GM13976 (cell line): ENCODE results near the gene SEMA4F.

Source experiments
- DNase-seq: peaks from one replicate; pipeline ENCODE4 v3.0.0; 2012; ENCODE audit warnings: low spot score
- in situ Hi-C: fragments of 300-500 bp; cut with MboI; formaldehyde crosslinking; loops from one replicate; pipeline ENCODE4 v1.12.0; 2022; ENCODE audit warnings: low sequenced_read_pairs, mixed read lengths, inconsistent platforms; ENCODE audit not compliant: unreplicated experiment
- TF ChIP-seq, protein P1 (sequence below): IDR thresholded peaks from 2 replicates; pipeline ENCODE4 v1.5.1; 2012; ENCODE audit warnings: borderline replicate concordance, mild to moderate bottlenecking; ENCODE audit not compliant: insufficient read depth; ENCODE audit errors: extremely low read depth, missing control alignments, control extremely low read depth

Gene SEMA4F

DNA sequence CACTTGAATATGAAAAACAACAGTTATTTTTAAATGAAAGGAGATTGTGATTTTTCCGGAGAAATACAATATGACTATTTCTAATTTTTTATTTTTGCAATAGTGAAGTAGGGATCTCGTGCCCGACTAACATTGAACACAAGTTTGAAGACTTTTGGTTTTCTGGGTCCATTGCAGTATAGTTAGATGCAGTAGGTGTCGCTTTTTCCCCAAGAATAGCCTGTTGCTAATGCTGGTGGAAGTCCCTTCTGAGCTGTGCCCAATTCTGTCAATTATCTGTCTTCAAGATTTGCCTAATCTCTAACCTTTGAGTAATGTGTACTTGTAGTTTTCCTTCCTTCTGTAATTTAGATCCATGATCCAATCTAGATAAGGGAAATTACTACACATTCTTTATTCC lies 36.5 kb downstream of the SEMA4F start:
- peak; percentile 75 for DNase-seq
- TF ChIP-seq, protein P1, sequence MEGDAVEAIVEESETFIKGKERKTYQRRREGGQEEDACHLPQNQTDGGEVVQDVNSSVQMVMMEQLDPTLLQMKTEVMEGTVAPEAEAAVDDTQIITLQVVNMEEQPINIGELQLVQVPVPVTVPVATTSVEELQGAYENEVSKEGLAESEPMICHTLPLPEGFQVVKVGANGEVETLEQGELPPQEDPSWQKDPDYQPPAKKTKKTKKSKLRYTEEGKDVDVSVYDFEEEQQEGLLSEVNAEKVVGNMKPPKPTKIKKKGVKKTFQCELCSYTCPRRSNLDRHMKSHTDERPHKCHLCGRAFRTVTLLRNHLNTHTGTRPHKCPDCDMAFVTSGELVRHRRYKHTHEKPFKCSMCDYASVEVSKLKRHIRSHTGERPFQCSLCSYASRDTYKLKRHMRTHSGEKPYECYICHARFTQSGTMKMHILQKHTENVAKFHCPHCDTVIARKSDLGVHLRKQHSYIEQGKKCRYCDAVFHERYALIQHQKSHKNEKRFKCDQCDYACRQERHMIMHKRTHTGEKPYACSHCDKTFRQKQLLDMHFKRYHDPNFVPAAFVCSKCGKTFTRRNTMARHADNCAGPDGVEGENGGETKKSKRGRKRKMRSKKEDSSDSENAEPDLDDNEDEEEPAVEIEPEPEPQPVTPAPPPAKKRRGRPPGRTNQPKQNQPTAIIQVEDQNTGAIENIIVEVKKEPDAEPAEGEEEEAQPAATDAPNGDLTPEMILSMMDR: peak; percentile 49
- in situ Hi-C loops: loop anchor here (25.0 kb wide), 1 partner anchor 347 kb away; no protein-coding TSS in a partner anchor

DNA sequence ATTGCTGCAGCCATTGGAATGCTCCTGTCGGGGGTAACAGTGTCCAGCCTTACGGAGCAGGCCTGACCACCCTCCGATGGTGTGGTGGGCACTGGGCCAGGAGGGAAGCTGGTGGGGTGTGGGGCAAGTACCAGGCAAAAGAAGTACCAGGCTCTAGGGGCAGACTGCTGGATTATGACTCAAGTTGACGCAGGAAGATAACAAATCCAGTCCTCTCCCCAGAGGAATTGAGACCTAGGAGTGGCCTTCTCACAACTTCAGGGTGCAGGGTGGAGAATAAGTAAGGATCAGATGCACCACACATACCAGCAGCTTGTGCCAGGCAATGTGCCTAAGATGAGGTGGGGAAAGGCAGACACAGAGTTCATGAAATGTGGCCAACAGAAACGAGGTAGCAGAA lies 37.9 kb downstream of the SEMA4F start:
- DNase-seq: no peak
- in situ Hi-C loops: loop anchor here (25.0 kb wide), 1 partner anchor 345 kb away; no protein-coding TSS in a partner anchor
- TF ChIP-seq, protein P1: no peak

DNA sequence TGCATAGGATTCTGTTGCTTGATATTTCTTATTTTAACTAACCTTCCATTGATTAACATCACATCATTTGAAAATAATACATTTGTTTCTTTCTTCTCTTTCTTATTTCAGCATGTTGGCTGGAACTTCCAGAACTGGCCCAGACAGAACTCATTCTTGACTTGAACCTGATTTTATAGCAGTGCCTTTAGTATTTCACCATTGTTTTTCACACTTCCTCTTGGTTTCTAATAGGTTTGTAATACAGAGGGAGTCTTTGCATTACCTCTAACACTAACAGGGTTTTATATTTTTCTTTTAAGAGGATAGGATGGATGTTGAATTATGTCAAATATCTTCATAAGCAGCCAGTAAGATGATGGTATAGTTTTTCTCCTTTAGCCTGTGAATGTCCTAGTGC lies 39.2 kb downstream of the SEMA4F start:
- in situ Hi-C loops: loop anchor here (25.0 kb wide), 1 partner anchor 344 kb away; no protein-coding TSS in a partner anchor
- DNase-seq: no peak
- TF ChIP-seq, protein P1: no peak

DNA sequence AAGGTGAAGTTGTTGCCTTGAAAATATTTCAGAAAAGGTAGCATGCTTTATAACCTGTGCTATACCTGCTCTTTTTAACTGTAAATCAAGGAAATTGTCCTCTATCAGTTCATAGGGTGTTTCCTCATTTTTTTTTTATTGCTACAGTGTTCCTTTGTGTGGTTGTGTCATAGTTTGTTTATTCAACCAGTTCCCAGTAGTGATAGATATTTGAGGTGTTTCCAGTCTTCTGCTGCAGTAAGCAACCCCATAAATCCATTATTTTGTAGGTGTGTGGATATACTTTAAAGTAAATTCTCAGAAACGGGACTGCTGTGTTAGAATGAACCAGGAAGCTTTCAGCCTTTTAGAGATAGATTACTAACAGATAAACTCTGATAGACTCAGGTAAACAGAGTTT lies 39.6 kb downstream of the SEMA4F start:
- no peak for DNase-seq
- in situ Hi-C loops: loop anchor here (25.0 kb wide), 1 partner anchor 344 kb away; no protein-coding TSS in a partner anchor
- TF ChIP-seq, protein P1: no peak

DNA sequence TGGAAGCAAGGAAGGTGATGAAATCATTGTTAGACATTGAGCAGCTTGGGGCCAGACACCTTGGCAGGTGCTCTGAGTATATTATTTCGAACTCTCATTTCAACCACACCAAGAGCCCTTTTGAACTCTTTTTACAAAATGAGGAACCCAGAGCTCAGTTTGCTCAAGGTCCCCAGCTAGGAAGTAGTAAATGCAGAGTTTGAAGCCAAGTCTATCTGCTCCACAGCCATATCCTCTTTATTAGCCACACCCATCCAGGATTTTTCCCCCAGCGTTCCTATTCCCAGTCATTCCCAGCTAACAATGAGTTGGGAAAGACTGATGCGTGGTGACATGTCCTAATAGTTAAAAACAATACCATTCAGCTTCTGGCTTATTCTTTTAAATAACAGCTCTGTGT lies 40.2 kb downstream of the SEMA4F start:
- in situ Hi-C loops: loop anchor here (25.0 kb wide), 1 partner anchor 343 kb away; no protein-coding TSS in a partner anchor
- TF ChIP-seq, protein P1: no peak
- DNase-seq: no peak

DNA sequence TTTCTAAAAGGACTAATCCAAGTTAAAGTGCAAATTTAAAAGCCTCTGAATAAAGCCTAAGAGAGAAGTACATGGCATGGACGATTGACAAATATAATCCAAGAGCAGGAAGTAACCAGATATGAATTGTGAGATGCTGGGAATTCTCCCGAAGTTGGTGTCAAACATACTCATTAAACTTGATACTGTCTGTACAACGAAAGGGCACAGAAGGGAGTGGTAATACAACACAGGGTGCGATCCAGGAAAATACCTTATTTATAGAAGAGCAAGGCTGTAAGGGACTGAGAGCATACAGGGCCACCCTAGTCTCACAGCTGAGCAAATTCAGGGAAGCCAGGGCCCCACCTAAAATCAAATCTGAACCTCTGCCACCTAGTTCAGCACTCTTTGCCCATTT lies 41.6 kb downstream of the SEMA4F start:
- no peak for DNase-seq
- in situ Hi-C loops: loop anchor here (25.0 kb wide), 1 partner anchor 342 kb away; no protein-coding TSS in a partner anchor
- TF ChIP-seq, protein P1: no peak
